ENCODE data around the gene GBP1. TPM values are rescaled to one million over a fixed set of nuclear protein-coding genes. Genes with fewer than 3 reads are reported as not detected.

GBP1 gene
- total and polyA plus RNA-seq, 10 of the 15 experiments (the other 5 are each of a cell fraction or from before 2014, with no cell fraction given) = 1.5 to 8.7 (median 5.0) TPM

DNA sequence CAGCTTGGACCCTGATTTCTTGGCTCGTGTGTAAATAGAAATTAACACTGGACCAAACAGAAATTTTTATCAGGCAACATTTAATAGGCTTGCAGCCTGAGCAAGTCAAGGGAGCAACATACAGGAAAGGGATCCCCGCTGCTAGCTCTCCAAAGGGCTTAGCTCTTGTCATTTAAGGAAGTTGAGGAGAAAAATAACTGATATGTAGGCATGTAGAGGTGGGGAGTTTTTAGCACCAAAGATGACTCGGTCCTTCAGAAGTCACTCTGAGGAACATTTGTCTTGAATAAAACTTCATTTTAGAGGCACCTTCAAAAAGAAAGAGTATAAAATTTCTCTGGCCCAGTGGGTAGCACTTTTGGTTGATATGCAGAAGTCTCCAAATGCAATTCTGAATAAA is 33.8 kb upstream of the GBP1 start (continued):
- TF ChIP-seq, protein P1, sequence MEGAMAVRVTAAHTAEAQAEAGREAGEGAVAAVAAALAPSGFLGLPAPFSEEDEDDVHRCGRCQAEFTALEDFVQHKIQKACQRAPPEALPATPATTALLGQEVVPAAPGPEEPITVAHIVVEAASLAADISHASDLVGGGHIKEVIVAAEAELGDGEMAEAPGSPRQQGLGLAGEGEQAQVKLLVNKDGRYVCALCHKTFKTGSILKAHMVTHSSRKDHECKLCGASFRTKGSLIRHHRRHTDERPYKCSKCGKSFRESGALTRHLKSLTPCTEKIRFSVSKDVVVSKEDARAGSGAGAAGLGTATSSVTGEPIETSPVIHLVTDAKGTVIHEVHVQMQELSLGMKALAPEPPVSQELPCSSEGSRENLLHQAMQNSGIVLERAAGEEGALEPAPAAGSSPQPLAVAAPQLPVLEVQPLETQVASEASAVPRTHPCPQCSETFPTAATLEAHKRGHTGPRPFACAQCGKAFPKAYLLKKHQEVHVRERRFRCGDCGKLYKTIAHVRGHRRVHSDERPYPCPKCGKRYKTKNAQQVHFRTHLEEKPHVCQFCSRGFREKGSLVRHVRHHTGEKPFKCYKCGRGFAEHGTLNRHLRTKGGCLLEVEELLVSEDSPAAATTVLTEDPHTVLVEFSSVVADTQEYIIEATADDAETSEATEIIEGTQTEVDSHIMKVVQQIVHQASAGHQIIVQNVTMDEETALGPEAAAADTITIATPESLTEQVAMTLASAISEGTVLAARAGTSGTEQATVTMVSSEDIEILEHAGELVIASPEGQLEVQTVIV (IDR thresholded peaks at IDR 0.05; ENCODE audit: borderline replicate concordance, partially characterized antibody) = no peak
- TF ChIP-seq SREBF1 (IDR thresholded peaks at IDR 0.05; ENCODE audit: low read length) (no peak), IKZF1 (conservative IDR thresholded peaks at IDR 0.05) (no peak), TAF1 (IDR thresholded peaks at IDR 0.05; ENCODE audit: borderline replicate concordance, low read depth, low read length) (no peak), IRF4 (IDR thresholded peaks at IDR 0.05; ENCODE audit: low read depth, low read length) (no peak), BRCA1 (IDR thresholded peaks at IDR 0.05; ENCODE audit: low read depth, low read length) (no peak), NR2F1 (conservative IDR thresholded peaks at IDR 0.05) (no peak), STAT1 (conservative IDR thresholded peaks at IDR 0.05) (no peak)
- TF ChIP-seq, protein P2, sequence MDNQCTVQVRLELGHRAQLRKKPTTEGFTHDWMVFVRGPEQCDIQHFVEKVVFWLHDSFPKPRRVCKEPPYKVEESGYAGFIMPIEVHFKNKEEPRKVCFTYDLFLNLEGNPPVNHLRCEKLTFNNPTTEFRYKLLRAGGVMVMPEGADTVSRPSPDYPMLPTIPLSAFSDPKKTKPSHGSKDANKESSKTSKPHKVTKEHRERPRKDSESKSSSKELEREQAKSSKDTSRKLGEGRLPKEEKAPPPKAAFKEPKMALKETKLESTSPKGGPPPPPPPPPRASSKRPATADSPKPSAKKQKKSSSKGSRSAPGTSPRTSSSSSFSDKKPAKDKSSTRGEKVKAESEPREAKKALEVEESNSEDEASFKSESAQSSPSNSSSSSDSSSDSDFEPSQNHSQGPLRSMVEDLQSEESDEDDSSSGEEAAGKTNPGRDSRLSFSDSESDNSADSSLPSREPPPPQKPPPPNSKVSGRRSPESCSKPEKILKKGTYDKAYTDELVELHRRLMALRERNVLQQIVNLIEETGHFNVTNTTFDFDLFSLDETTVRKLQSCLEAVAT (IDR thresholded peaks at IDR 0.05) = no peak

DNA sequence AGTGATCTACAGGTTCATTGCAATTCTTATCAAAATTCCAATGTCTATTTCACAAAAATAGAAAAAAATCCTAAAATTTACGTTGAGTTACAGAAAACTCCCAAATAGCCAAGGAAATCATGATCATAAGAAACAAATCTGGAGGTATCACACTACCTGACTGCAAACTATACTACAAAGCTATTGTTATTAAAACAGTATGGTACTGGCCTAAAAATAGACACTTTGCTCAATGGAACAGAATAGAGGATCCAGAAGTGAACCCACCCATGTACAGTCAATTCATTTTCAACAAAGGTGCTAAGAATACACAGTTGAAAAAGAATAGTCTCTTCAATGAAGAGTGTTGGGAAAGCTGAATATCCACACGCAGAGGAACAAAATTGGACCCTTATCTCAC is 30.7 kb upstream of the GBP1 start:
- SMC1A ChIA-PET (ENCODE audit: uncharacterized antibody, unreplicated experiment) = interaction anchor here (1.6 kb wide), 1 partner anchor 10 kb away, joined by 4 read pairs; no protein-coding TSS in a partner anchor
- RAD21 ChIA-PET (ENCODE audit: unreplicated experiment) = no interaction called here
- BruUV-seq (replicated peaks) = no TSS peak
- POLR2A ChIA-PET = no interaction called here
- Histone ChIP-seq H3K4me1 (ENCODE audit: control insufficient read depth, insufficient read depth, low read length) (no peaks in the 10 kb centered on the region), H3K9ac (ENCODE audit: control insufficient read depth, insufficient read depth, low read length) (no peak overlapping the region), H3K79me2 (ENCODE audit: control insufficient read depth, insufficient read depth, low read length) (no peaks in the 10 kb centered on the region), H4K20me1 (ENCODE audit: control insufficient read depth, insufficient read depth) (no peaks in the 10 kb centered on the region), H3K4me3 (no peak overlapping the region), H3K9me3 (replicated peaks; ENCODE audit: control insufficient read depth, insufficient read depth, low read length) (no peaks in the 10 kb centered on the region), H3K36me3 (ENCODE audit: control insufficient read depth in 2 of 2, insufficient read depth in 2 of 2, low read length in 1 of 2) (no peaks in the 10 kb centered on the region), H3K4me2 (ENCODE audit: control insufficient read depth, insufficient read depth) (no peak overlapping the region), H2AFZ (ENCODE audit: control insufficient read depth, low read depth, low read length) (no peak overlapping the region), H3K27ac (ENCODE audit: control insufficient read depth, insufficient read depth) (no peak overlapping the region), H3K27me3 (replicated peaks in 1 of 2; ENCODE audit: control insufficient read depth in 2 of 2, insufficient read depth in 2 of 2, low read length in 1 of 2) (no peaks in the 10 kb centered on the region)
- 25% methylated on average over 2 of the region's 2 CpGs for WGBS (ENCODE audit: insufficient coverage, insufficient replicate concordance, low lambda C conversion rate, missing lambda C conversion rate)
- DNase-seq (ENCODE audit: low read depth, low spot score) = no peak
- FAIRE-seq = no peak
- no peak for ATAC-seq
- in situ Hi-C loops (cut with MboI) (no loop called here), intact Hi-C loops (cut with micrococcal nuclease; ENCODE audit: unreplicated experiment) (no loop called here)
- TF ChIP-seq ASH2L (IDR thresholded peaks at IDR 0.05; ENCODE audit: borderline replicate concordance, low read depth) (no peak), NFYB (IDR thresholded peaks at IDR 0.05; ENCODE audit: insufficient read depth, low read depth, low read length) (no peak), TAF1 (IDR thresholded peaks at IDR 0.05; ENCODE audit: borderline replicate concordance, low read depth, low read length) (no peak), NFYA (IDR thresholded peaks at IDR 0.05; ENCODE audit: borderline replicate concordance, low read depth, low read length) (no peak), STAT3 (IDR thresholded peaks at IDR 0.05; ENCODE audit: low read depth, low read length) (no peak), SMAD1 (IDR thresholded peaks at IDR 0.05; ENCODE audit: low read depth, partially characterized antibody) (no peak), IKZF2 (IDR thresholded peaks at IDR 0.05) (no peak)
- TF ChIP-seq, protein P3, sequence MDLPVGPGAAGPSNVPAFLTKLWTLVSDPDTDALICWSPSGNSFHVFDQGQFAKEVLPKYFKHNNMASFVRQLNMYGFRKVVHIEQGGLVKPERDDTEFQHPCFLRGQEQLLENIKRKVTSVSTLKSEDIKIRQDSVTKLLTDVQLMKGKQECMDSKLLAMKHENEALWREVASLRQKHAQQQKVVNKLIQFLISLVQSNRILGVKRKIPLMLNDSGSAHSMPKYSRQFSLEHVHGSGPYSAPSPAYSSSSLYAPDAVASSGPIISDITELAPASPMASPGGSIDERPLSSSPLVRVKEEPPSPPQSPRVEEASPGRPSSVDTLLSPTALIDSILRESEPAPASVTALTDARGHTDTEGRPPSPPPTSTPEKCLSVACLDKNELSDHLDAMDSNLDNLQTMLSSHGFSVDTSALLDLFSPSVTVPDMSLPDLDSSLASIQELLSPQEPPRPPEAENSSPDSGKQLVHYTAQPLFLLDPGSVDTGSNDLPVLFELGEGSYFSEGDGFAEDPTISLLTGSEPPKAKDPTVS (IDR thresholded peaks at IDR 0.05; ENCODE audit: low read depth, low read length) = no peak
- CTCF ChIA-PET = interaction anchor here (1.2 kb wide), 1 partner anchor 10 kb away, joined by 4 read pairs; no protein-coding TSS in a partner anchor
